WTC11 (cell line): ENCODE data around the gene CMYA5. TPM values are rescaled to one million over a fixed set of nuclear protein-coding genes. Genes with fewer than 3 reads are reported as not detected.

Source experiments
- ATAC-seq: fragments of 200-7000 bp; cut with Tn5 transposase; 2 replicates; pipeline ENCODE4 v1.10.0; 2021; ENCODE audit warnings: mild to moderate bottlenecking, moderate library complexity
- CTCF ChIA-PET: fragments of 300-600 bp; sonication (Branson Sonifier 250); formaldehyde crosslinking; loops from one replicate; lab custom pipeline; 2021; ENCODE audit warnings: antibody characterized with exemption; lab: Charles Lee
- POLR2A ChIA-PET: fragments of 350-600 bp; sonication (Branson Sonifier 250); formaldehyde crosslinking; loops from one replicate; lab custom pipeline; 2021; ENCODE audit warnings: antibody characterized with exemption; lab: Charles Lee
- DNase-seq: peaks from one replicate; pipeline ENCODE4 v3.0.0; 2021; ENCODE audit warnings: low spot score
- H3K27ac Mint-ChIP-seq: 2 replicates; pipeline ENCODE4 v1.8.0; 2021; ENCODE audit warnings: mixed read lengths
- H3K27me3 Mint-ChIP-seq: 2 replicates; pipeline ENCODE4 v1.8.0; 2021; ENCODE audit warnings: low read depth, mild to moderate bottlenecking, moderate library complexity, mixed read lengths
- H3K36me3 Mint-ChIP-seq: 2 replicates; pipeline ENCODE4 v1.8.0; 2021; ENCODE audit warnings: mixed read lengths
- H3K4me1 Mint-ChIP-seq: 2 replicates; pipeline ENCODE4 v1.8.0; 2022; ENCODE audit warnings: mixed read lengths
- H3K4me3 Mint-ChIP-seq: 2 replicates; pipeline ENCODE4 v1.8.0; 2021; ENCODE audit warnings: mild to moderate bottlenecking, moderate library complexity, mixed read lengths
- H3K9me3 Mint-ChIP-seq: 2 replicates; pipeline ENCODE4 v1.8.0; 2021; ENCODE audit warnings: mixed read lengths
- ATF1 ChIP-seq: sonication (generic); formaldehyde crosslinking; IDR thresholded peaks from 2 replicates; pipeline ENCODE4 v1.8.1; 2023; ENCODE audit warnings: mild to moderate bottlenecking, moderate library complexity, missing genetic modification reagents
- GTF2I ChIP-seq: fragments of 250-450 bp; sonication (Bioruptor Pico); conservative IDR thresholded peaks from 2 replicates; pipeline ENCODE4 v1.4.0; 2021; ENCODE audit warnings: mild to moderate bottlenecking
- MYBL2 ChIP-seq: sonication (generic); formaldehyde crosslinking; IDR thresholded peaks from 2 replicates; pipeline ENCODE4 v1.8.1; 2023; ENCODE audit warnings: mild to moderate bottlenecking, moderate library complexity, missing genetic modification reagents
- SOX15 ChIP-seq: fragments of 250-450 bp; sonication (Bioruptor Pico); IDR thresholded peaks from 2 replicates; pipeline ENCODE4 v1.9.0; 2021; ENCODE audit warnings: mild to moderate bottlenecking
- TCF7 ChIP-seq: sonication (generic); formaldehyde crosslinking; IDR thresholded peaks from 2 replicates; pipeline ENCODE4 v1.8.0; 2022; ENCODE audit warnings: mild to moderate bottlenecking, low read depth, missing genetic modification reagents, moderate library complexity
- TEAD1 ChIP-seq: sonication (generic); formaldehyde crosslinking; IDR thresholded peaks from 2 replicates; pipeline ENCODE4 v1.8.0; 2022; ENCODE audit warnings: mild to moderate bottlenecking, missing genetic modification reagents
- TP53 ChIP-seq: sonication (generic); formaldehyde crosslinking; IDR thresholded peaks from 2 replicates; pipeline ENCODE4 v1.8.1; 2023; ENCODE audit warnings: mild to moderate bottlenecking, missing genetic modification reagents
- ZNF423 ChIP-seq: fragments of 250-450 bp; sonication (Bioruptor Pico); IDR thresholded peaks from 2 replicates; pipeline ENCODE4 v2.1.2; 2022; ENCODE audit warnings: mild to moderate bottlenecking, moderate library complexity
- total RNA-seq: library from RNA; stranded (reverse); gene quantifications from 3 replicates; pipeline ENCODE4 v1.2.3, GENCODE V29; 2021
- TF ChIP-seq, protein P1 (sequence below): sonication (generic); formaldehyde crosslinking; IDR thresholded peaks from 2 replicates; pipeline ENCODE4 v1.8.0; 2022; ENCODE audit warnings: mild to moderate bottlenecking, missing genetic modification reagents
- TF ChIP-seq, protein P2 (sequence below): sonication (generic); formaldehyde crosslinking; IDR thresholded peaks from 2 replicates; pipeline ENCODE4 v1.8.1; 2022; ENCODE audit warnings: low read depth, mild to moderate bottlenecking, moderate library complexity, missing genetic modification reagents, borderline replicate concordance
- TF ChIP-seq, protein P3 (sequence below): sonication (generic); formaldehyde crosslinking; IDR thresholded peaks from 2 replicates; pipeline ENCODE4 v1.8.0; 2023; ENCODE audit warnings: missing genetic modification reagents
- TF ChIP-seq, protein P4 (sequence below): fragments of 250-450 bp; sonication (Bioruptor Pico); IDR thresholded peaks from 2 replicates; pipeline ENCODE4 v1.9.0; 2021; ENCODE audit warnings: moderate library complexity, mild to moderate bottlenecking, inconsistent platforms, borderline replicate concordance
- TF ChIP-seq, protein P5 (sequence below): fragments of 250-450 bp; sonication (Bioruptor Pico); IDR thresholded peaks from 2 replicates; pipeline ENCODE4 v1.9.0; 2021; ENCODE audit warnings: mild to moderate bottlenecking
- TF ChIP-seq, protein P6 (sequence below): sonication (generic); formaldehyde crosslinking; IDR thresholded peaks from 2 replicates; pipeline ENCODE4 v1.8.0; 2022; ENCODE audit warnings: mild to moderate bottlenecking, missing genetic modification reagents
- TF ChIP-seq, protein P7 (sequence below): sonication (generic); formaldehyde crosslinking; IDR thresholded peaks from 2 replicates; pipeline ENCODE4 v1.8.1; 2023; ENCODE audit warnings: mild to moderate bottlenecking, missing genetic modification reagents, moderate library complexity
- TF ChIP-seq, protein P8 (sequence below): fragments of 250-450 bp; sonication (Bioruptor Pico); IDR thresholded peaks from 2 replicates; pipeline ENCODE4 v1.9.0; 2021; ENCODE audit warnings: mild to moderate bottlenecking, borderline replicate concordance

CMYA5 gene
- total RNA-seq, 1 experiment from 2014 or later: 1.2 TPM

DNA sequence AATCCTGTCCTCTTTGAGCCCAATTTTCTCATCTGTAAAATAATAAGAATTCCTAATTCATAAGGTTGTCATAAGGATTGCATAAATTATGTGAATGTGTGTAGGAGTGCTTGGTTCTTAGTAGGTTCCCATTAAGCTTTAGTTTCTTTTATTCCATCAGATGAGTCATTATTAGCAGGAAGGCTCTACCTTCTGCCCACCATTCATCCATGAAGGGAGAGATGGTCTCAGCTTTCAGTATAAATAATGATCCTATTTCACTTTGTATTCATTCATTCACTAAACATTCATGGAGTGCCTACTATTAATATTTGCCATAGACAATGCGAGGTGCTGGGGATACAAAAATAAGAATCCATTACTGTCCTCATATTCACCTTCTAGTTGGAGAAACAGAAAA is 3.0 kb downstream of the CMYA5 start:
- Mint-ChIP-seq H3K9me3 (peaks cover 9% of the 10 kb centered on the region), H3K27ac (no peak overlapping the region), H3K27me3 (no peaks in the 10 kb centered on the region; the same call in 1 of the 2 replicates), H3K4me1 (peaks cover 33% of the 10 kb centered on the region), H3K36me3 (no peaks in the 10 kb centered on the region), H3K4me3 (no peak overlapping the region)
- TF ChIP-seq, protein P1, sequence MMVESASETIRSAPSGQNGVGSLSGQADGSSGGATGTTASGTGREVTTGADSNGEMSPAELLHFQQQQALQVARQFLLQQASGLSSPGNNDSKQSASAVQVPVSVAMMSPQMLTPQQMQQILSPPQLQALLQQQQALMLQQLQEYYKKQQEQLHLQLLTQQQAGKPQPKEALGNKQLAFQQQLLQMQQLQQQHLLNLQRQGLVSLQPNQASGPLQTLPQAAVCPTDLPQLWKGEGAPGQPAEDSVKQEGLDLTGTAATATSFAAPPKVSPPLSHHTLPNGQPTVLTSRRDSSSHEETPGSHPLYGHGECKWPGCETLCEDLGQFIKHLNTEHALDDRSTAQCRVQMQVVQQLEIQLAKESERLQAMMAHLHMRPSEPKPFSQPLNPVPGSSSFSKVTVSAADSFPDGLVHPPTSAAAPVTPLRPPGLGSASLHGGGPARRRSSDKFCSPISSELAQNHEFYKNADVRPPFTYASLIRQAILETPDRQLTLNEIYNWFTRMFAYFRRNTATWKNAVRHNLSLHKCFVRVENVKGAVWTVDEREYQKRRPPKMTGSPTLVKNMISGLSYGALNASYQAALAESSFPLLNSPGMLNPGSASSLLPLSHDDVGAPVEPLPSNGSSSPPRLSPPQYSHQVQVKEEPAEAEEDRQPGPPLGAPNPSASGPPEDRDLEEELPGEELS (CRISPR knock-in tag): no peak
- TF ChIP-seq, protein P2, sequence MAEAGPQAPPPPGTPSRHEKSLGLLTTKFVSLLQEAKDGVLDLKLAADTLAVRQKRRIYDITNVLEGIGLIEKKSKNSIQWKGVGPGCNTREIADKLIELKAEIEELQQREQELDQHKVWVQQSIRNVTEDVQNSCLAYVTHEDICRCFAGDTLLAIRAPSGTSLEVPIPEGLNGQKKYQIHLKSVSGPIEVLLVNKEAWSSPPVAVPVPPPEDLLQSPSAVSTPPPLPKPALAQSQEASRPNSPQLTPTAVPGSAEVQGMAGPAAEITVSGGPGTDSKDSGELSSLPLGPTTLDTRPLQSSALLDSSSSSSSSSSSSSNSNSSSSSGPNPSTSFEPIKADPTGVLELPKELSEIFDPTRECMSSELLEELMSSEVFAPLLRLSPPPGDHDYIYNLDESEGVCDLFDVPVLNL (CRISPR knock-in tag): no peak
- TF ChIP-seq, protein P3, sequence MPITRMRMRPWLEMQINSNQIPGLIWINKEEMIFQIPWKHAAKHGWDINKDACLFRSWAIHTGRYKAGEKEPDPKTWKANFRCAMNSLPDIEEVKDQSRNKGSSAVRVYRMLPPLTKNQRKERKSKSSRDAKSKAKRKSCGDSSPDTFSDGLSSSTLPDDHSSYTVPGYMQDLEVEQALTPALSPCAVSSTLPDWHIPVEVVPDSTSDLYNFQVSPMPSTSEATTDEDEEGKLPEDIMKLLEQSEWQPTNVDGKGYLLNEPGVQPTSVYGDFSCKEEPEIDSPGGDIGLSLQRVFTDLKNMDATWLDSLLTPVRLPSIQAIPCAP (CRISPR knock-in tag): no peak
- TF ChIP-seq, protein P4, sequence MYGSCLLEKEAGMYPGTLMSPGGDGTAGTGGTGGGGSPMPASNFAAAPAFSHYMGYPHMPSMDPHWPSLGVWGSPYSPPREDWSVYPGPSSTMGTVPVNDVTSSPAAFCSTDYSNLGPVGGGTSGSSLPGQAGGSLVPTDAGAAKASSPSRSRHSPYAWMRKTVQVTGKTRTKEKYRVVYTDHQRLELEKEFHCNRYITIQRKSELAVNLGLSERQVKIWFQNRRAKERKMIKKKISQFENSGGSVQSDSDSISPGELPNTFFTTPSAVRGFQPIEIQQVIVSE (CRISPR knock-in tag): no peak
- no peak for TF ChIP-seq TP53 (CRISPR knock-in tag)
- no peak for TF ChIP-seq GTF2I (CRISPR knock-in tag)
- POLR2A ChIA-PET: no interaction called here
- ATAC-seq (no peak), DNase-seq (no peak)
- CTCF ChIA-PET: interaction anchor here (1.3 kb wide), 1 partner anchor 82 kb away, joined by 4 read pairs; no protein-coding TSS in a partner anchor

DNA sequence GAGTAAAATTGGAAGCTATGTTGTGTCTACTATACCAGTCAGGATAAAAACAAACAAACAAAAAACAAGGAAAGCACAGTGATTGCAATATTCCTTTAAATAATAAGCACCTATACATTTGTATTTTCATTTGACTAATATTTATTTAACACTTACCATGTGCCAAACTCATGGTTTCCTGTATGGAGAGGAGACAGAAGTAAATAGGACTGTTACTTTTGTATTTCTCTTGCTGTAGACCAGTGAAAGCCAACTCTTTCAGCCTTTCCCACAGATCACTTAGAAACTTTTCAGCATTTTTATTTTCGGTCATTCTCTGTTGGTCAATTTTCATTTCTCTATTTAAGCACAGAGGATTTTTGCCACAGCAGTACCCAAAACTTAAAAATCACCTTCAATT is 4.5 kb downstream of the CMYA5 start:
- no peaks in the 10 kb centered on the region; the same call in 1 of the 2 replicates for H3K27me3 Mint-ChIP-seq
- POLR2A ChIA-PET: no interaction called here
- no peak overlapping the region for H3K27ac Mint-ChIP-seq
- no peak overlapping the region for H3K4me3 Mint-ChIP-seq
- CTCF ChIA-PET: interaction anchor here (1.1 to 1.7 kb wide), 2 partner anchors 9 to 80 kb away, joined by 7 read pairs; no protein-coding TSS in a partner anchor
- no peak for DNase-seq
- ATAC-seq: no peak
- peaks cover 9% of the 10 kb centered on the region for H3K9me3 Mint-ChIP-seq
- peaks cover 29% of the 10 kb centered on the region for H3K4me1 Mint-ChIP-seq
- TF ChIP-seq, protein P5, sequence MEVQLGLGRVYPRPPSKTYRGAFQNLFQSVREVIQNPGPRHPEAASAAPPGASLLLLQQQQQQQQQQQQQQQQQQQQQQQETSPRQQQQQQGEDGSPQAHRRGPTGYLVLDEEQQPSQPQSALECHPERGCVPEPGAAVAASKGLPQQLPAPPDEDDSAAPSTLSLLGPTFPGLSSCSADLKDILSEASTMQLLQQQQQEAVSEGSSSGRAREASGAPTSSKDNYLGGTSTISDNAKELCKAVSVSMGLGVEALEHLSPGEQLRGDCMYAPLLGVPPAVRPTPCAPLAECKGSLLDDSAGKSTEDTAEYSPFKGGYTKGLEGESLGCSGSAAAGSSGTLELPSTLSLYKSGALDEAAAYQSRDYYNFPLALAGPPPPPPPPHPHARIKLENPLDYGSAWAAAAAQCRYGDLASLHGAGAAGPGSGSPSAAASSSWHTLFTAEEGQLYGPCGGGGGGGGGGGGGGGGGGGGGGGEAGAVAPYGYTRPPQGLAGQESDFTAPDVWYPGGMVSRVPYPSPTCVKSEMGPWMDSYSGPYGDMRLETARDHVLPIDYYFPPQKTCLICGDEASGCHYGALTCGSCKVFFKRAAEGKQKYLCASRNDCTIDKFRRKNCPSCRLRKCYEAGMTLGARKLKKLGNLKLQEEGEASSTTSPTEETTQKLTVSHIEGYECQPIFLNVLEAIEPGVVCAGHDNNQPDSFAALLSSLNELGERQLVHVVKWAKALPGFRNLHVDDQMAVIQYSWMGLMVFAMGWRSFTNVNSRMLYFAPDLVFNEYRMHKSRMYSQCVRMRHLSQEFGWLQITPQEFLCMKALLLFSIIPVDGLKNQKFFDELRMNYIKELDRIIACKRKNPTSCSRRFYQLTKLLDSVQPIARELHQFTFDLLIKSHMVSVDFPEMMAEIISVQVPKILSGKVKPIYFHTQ: no peak
- TF ChIP-seq ATF1 (no peak), TEAD1 (CRISPR knock-in tag) (no peak)
- no peaks in the 10 kb centered on the region for H3K36me3 Mint-ChIP-seq

DNA sequence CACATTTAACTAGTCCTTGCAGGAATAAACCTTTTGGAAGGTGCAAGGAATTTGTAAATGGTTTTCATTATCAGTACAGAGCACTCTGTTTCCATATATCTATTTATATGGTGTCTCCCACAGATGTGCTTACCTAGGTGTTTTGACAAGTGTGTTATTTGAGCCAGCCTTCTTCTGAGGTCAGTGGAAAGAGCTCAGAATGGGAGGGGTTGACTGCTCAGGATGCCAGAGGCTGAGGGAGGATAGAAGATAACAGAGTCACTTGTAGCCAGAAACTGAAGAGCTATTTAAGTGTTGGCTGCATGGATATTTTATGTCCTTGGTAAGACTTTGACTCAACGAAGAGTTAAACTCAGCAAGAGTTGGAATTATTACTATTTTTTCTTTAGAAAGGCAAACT is 5.0 kb downstream of the CMYA5 start:
- no peaks in the 10 kb centered on the region for H3K36me3 Mint-ChIP-seq

DNA sequence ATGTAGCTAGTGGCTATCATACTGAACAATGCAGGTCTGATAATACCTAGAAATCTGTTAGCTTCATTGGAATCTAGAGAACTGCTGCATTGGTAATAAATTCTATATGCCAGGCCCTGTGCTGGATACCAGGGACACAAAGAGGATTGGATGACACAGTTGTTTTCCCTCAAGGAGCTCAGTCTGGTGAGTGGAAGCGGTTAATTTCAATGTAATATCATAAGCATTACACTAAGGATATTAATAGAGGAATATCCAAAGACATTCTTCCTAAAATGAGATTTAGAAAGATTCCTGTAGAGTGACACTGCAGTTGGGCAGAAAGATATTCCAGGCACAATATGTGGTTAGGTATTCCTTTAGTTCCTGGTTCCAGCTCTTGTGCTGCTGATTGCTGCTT is 5.9 kb downstream of the CMYA5 start:
- no peaks in the 10 kb centered on the region for H3K36me3 Mint-ChIP-seq
- ATAC-seq: no peak
- peaks cover 9% of the 10 kb centered on the region for H3K9me3 Mint-ChIP-seq
- no peaks in the 10 kb centered on the region for H3K27me3 Mint-ChIP-seq
- H3K4me1 Mint-ChIP-seq: peaks cover 25% of the 10 kb centered on the region
- POLR2A ChIA-PET: no interaction called here
- peak overlapping the region; percentile 21; the same call in 1 of the 2 replicates for H3K27ac Mint-ChIP-seq
- CTCF ChIA-PET: interaction anchor here (0.6 to 1.7 kb wide), 3 partner anchors 79 to 134 kb away, joined by 3 to 7 read pairs (median 5); no protein-coding TSS in a partner anchor
- no peak for DNase-seq
- no peak overlapping the region for H3K4me3 Mint-ChIP-seq
- TF ChIP-seq ZNF423 (CRISPR knock-in tag) (no peak), TCF7 (CRISPR knock-in tag) (no peak), SOX15 (CRISPR knock-in tag) (no peak)
- TF ChIP-seq, protein P6, sequence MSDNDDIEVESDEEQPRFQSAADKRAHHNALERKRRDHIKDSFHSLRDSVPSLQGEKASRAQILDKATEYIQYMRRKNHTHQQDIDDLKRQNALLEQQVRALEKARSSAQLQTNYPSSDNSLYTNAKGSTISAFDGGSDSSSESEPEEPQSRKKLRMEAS (CRISPR knock-in tag): no peak
- TF ChIP-seq, protein P7, sequence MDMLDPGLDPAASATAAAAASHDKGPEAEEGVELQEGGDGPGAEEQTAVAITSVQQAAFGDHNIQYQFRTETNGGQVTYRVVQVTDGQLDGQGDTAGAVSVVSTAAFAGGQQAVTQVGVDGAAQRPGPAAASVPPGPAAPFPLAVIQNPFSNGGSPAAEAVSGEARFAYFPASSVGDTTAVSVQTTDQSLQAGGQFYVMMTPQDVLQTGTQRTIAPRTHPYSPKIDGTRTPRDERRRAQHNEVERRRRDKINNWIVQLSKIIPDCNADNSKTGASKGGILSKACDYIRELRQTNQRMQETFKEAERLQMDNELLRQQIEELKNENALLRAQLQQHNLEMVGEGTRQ (CRISPR knock-in tag): no peak
- TF ChIP-seq, protein P8, sequence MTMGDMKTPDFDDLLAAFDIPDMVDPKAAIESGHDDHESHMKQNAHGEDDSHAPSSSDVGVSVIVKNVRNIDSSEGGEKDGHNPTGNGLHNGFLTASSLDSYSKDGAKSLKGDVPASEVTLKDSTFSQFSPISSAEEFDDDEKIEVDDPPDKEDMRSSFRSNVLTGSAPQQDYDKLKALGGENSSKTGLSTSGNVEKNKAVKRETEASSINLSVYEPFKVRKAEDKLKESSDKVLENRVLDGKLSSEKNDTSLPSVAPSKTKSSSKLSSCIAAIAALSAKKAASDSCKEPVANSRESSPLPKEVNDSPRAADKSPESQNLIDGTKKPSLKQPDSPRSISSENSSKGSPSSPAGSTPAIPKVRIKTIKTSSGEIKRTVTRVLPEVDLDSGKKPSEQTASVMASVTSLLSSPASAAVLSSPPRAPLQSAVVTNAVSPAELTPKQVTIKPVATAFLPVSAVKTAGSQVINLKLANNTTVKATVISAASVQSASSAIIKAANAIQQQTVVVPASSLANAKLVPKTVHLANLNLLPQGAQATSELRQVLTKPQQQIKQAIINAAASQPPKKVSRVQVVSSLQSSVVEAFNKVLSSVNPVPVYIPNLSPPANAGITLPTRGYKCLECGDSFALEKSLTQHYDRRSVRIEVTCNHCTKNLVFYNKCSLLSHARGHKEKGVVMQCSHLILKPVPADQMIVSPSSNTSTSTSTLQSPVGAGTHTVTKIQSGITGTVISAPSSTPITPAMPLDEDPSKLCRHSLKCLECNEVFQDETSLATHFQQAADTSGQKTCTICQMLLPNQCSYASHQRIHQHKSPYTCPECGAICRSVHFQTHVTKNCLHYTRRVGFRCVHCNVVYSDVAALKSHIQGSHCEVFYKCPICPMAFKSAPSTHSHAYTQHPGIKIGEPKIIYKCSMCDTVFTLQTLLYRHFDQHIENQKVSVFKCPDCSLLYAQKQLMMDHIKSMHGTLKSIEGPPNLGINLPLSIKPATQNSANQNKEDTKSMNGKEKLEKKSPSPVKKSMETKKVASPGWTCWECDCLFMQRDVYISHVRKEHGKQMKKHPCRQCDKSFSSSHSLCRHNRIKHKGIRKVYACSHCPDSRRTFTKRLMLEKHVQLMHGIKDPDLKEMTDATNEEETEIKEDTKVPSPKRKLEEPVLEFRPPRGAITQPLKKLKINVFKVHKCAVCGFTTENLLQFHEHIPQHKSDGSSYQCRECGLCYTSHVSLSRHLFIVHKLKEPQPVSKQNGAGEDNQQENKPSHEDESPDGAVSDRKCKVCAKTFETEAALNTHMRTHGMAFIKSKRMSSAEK (CRISPR knock-in tag): no peak

More for the DNA sequence above, 5.0 kb downstream of the CMYA5 start:
- peak; percentile 38 for ATAC-seq
- DNase-seq: no peak
- Mint-ChIP-seq H3K4me3 (no peak overlapping the region), H3K4me1 (peaks cover 29% of the 10 kb centered on the region), H3K27me3 (no peaks in the 10 kb centered on the region; the same call in 1 of the 2 replicates), H3K9me3 (peaks cover 9% of the 10 kb centered on the region), H3K27ac (no peak overlapping the region; the same call in 1 of the 2 replicates)
- TF ChIP-seq MYBL2 (CRISPR knock-in tag): no peak
- ChIA-PET POLR2A (no interaction called here), CTCF (interaction anchor here (1.1 to 1.7 kb wide), 2 partner anchors 8 to 80 kb away, joined by 7 read pairs; no protein-coding TSS in a partner anchor)
